ENCODE data around the gene PLEKHG4B. TPM values are rescaled to one million over a fixed set of nuclear protein-coding genes. Genes with fewer than 3 reads are reported as not detected.

Gene PLEKHG4B
- total RNA-seq, 1 experiment from 2014 or later, result 44.3 TPM

DNA sequence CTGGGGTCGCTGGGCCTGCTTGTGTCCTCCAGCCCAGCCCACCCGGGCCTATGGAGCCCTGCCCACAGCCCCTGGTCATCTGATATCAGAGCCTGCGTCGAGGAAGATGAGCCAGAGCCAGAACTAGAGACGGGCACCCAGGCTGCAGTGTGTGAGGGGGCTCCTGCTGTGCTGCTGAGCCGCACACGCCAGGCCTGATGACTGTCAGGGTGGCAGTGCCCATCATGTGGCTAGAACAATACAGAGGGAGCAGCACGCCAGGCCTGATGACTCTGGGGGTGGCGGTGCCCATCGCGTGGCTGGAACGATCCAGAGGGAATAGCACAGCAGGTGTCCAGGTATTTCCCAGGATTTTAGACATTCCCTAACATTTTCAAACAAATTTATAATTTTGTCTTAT lies 90.2 kb downstream of the PLEKHG4B start:
- Histone ChIP-seq H3K56ac (ENCODE audit: insufficient read length, low read depth, low read length) (no peak overlapping the region), H3K9ac (ENCODE audit: extremely low read depth, insufficient read length, low read length) (no peak overlapping the region), H2BK5ac (ENCODE audit: insufficient read length, low read length) (no peak overlapping the region), H3K79me2 (ENCODE audit: insufficient read depth, low read length) (no peaks in the 10 kb centered on the region), H3K18ac (ENCODE audit: insufficient read length, low read depth, low read length) (no peak overlapping the region), H2BK12ac (ENCODE audit: insufficient read length, low read depth, low read length) (no peak overlapping the region), H4K5ac (ENCODE audit: insufficient read length, low read depth, low read length) (no peak overlapping the region), H4K8ac (replicated peaks; ENCODE audit: insufficient read length, low read depth, low read length) (no peak overlapping the region), H3T11ph (ENCODE audit: low read length) (no peak overlapping the region), H3K4me2 (ENCODE audit: insufficient read depth, insufficient read length, low read length) (no peak overlapping the region), H3K23me2 (ENCODE audit: insufficient read length, low read depth, low read length, poor library complexity, severe bottlenecking) (no peaks in the 10 kb centered on the region), H3K79me1 (ENCODE audit: insufficient read depth, low read depth, low read length, poor library complexity, severe bottlenecking) (no peaks in the 10 kb centered on the region), H3K4ac (ENCODE audit: low read depth, low read length) (no peak overlapping the region), H3K14ac (ENCODE audit: insufficient read depth, low read length) (no peak overlapping the region), H4K20me1 (ENCODE audit: control insufficient read depth, insufficient read depth, insufficient read length) (no peaks in the 10 kb centered on the region), H2BK20ac (ENCODE audit: low read depth, low read length, poor library complexity, severe bottlenecking) (no peak overlapping the region), H3K9me3 (ENCODE audit: control insufficient read depth, low read depth, low read length) (no peaks in the 10 kb centered on the region), H3K23ac (ENCODE audit: insufficient read length, low read depth, low read length) (no peak overlapping the region), H3K27me3 (ENCODE audit: insufficient read depth, low read length) (no peaks in the 10 kb centered on the region), H2BK120ac (ENCODE audit: low read depth, low read length, poor library complexity, severe bottlenecking) (no peak overlapping the region), H3K4me1 (ENCODE audit: insufficient read depth, low read length) (no peaks in the 10 kb centered on the region; the same call in 1 of the 2 replicates), H2AK5ac (ENCODE audit: insufficient read length, low read length) (no peak overlapping the region), H4K91ac (ENCODE audit: insufficient read length, low read depth, low read length) (no peak overlapping the region), H3K27ac (ENCODE audit: insufficient read length, low read depth, low read length) (no peak overlapping the region), H2AFZ (ENCODE audit: low read length) (no peak overlapping the region), H2BK15ac (ENCODE audit: low read depth, low read length) (no peak overlapping the region)
- DNase-seq, result no peak
- TF ChIP-seq, protein P1, sequence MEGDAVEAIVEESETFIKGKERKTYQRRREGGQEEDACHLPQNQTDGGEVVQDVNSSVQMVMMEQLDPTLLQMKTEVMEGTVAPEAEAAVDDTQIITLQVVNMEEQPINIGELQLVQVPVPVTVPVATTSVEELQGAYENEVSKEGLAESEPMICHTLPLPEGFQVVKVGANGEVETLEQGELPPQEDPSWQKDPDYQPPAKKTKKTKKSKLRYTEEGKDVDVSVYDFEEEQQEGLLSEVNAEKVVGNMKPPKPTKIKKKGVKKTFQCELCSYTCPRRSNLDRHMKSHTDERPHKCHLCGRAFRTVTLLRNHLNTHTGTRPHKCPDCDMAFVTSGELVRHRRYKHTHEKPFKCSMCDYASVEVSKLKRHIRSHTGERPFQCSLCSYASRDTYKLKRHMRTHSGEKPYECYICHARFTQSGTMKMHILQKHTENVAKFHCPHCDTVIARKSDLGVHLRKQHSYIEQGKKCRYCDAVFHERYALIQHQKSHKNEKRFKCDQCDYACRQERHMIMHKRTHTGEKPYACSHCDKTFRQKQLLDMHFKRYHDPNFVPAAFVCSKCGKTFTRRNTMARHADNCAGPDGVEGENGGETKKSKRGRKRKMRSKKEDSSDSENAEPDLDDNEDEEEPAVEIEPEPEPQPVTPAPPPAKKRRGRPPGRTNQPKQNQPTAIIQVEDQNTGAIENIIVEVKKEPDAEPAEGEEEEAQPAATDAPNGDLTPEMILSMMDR (conservative IDR thresholded peaks at IDR 0.05), result no peak
- no peaks in the 10 kb centered on the region for H3K9me3 Mint-ChIP-seq
- H3K4me1 Mint-ChIP-seq, result peaks cover 7 to 9% of the 10 kb centered on the region in 2 experiments
- H3K27ac Mint-ChIP-seq, result no peak overlapping the region; a peak in 1 of 7 replicates
- H3K27me3 Mint-ChIP-seq (ENCODE audit: low read depth), result no peaks in the 10 kb centered on the region; the same call in 1 of the 2 replicates
- H3K36me3 Mint-ChIP-seq (ENCODE audit: insufficient read depth in 1 of 3, low read depth in 3 of 3), result peaks cover 8 to 54% (median 53%) of the 10 kb centered on the region in 3 experiments
- H3K4me3 Mint-ChIP-seq, result no peak overlapping the region
- WGBS (ENCODE audit: extremely low coverage, insufficient read length, low lambda C conversion rate), result no CpG with 5 or more reads among the region's 12 CpGs

Data from H9 (cell line).